ENCODE data around the gene M1AP.

GRCh38 chr2:74573747-74574562 is 74.2 kb downstream of the M1AP start:
- TF ChIP-seq CTCF (IDR thresholded peaks at IDR 0.05; ENCODE audit: insufficient read depth, low read depth, low read length) = no peak
- no peak for TF ChIP-seq EZH2 (IDR thresholded peaks at IDR 0.05; ENCODE audit: insufficient read depth, low read length)

All from astrocyte (in vitro differentiated cells and primary cell).